SHP77 treated with DMSO at 0.1 percent for 48 hours (cell line): Measurements from ENCODE around the gene ZSWIM4.
A peak's percentile ranks its signal among the peaks of the same experiment; 100 is the strongest.

Experiments
- DNase-seq: peaks from one replicate; lab custom pipeline; 2025; lab: John Stamatoyannopoulos, UW

The ZSWIM4 gene

DNA sequence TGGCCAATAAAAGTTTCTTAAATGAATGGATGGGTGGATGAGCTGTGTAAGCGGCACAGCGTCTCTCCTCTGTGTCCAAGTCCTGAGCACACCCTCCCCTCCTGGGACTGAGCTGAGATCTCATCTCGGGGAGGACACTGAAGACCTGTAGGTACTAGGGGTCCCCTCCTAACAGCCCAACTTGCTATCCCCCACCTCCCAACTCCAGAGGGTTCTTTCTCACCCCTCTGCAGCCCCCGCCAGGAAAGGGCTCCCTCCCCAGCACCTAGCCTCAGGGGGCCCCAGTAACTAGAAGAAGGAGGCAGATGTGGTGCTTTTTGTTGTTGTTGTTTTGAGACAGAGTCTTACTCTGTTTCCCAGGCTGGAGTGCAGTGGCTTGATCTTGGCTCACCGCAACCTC, 80.6 kb downstream of the ZSWIM4 start:
- DNase-seq = no peak

DNA sequence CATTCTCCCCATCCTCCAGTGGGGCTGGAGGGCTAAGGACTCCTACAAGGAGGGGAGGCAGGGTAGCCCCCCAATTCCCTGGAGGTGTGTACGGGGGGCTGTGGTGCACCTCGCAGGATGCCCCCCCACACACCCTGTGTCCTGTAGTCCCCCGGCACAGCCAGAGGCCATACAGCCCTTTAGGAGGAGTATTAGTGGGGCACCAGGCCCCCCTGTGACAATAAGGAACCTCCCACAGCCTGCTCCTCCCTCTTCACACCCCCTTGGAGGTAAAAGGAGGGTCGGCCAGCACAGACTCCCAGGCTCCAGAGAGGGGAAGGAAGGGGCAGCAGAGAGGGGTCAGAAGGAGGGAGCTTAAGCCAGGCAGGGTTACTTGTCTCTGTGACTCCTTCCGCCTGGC, 81.6 kb downstream of the ZSWIM4 start, which contains the start of gene NANOS3:
NANOS3 (plus strand) TSS at position 301 of the 400 bp plus-strand sequence. CDS start 115 bp downstream, outside the sequence.
- DNase-seq = no peak

DNA sequence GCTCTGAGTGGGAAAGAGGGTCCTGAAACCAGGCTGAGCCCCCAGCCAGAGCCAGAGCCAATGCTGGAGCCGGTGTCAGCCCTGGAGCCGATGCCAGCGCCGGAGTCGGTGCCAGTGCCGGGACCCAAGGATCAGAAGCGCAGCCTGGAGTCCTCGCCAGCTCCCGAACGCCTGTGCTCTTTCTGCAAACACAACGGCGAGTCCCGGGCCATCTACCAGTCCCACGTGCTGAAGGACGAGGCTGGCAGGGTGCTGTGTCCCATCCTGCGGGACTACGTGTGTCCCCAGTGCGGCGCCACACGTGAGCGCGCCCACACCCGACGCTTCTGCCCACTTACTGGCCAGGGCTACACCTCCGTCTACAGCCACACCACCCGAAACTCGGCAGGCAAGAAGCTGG, 82.1 kb downstream of the ZSWIM4 start:
- no peak for DNase-seq

DNA sequence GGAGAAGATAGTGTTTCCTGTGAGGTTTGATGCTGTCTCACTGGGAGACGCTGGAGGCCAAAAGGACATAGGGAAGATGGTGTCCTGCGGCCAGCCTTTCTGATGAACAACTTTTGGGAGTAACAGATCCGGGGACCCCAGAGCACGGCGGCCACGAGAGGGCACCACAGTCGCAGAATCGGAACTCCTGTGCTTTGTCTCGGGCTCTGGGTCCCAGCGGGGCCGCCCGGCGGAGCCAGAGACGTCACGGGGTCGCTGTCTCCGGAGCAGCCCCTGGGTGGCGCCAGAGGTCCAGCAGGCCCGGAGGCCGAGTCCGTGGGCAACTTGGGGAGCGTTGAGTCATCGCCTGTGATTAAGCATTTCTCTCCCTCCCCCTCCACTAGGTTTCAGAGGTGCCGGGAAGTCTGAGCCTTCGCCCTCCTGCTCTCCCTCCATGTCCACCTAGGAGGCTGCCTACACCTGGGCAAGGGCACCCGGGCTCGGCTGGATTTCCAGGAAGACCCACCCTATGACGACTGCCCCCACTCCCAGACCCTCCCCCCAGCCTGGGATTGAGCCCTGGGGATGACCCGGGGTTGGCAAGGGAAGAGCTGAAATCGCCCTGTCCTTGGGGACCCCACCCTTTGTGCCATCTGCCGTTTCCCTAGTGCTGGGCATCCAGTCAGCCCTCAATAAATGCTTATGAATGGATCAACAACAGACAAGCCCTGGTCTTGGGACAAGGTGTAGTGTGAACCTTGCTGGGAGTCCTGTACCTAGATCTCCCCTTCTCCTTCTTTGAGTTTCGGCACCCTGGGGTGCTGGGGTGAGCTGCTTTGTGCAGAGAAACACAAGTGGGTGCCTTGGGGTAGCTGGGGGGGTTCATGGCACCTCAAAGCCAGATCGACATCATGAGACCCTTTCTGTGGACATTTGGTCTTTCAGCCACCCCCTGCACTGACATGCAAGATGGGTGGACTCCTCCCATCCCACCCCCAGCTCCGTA, 85.1 kb downstream of the ZSWIM4 start:
- peak; percentile 81 for DNase-seq

DNA sequence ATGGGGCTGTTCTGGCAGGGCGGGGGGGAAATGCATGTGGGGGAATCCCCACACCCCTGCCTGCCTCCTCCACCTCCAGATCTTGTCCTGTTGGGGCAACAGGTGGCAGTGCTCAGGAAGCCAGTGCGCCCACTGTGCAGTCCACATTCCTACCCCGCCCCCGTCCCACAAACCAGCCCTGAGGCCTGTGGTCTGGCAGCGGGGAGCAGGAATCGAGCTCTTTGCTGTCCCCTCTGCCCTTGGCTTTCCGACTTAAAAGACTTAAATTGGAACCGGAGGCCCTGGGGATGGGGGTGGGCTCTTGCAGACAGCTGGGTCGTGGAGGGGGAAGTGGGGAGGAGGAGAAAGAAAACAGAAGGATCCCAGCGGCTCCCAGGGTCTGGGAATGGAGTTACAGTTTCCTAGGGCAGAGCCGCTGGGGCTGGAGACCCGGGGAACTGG, 86.0 kb downstream of the ZSWIM4 start:
- no peak for DNase-seq
